Tibial nerve (tissue), 4 donors: ENCODE data around the gene WFIKKN1.

Experiments
- CTCF ChIP-seq, 5 experiments: fragments of 200-600 bp in 3 of 5; fragments of 450-650 bp in 2 of 5; sonication (generic) in 3 of 5; IDR thresholded peaks; one replicate each; pipeline ENCODE4 v1.5.1; 2016 to 2019; ENCODE audit warnings: antibody characterized with exemption in 5 of 5, mild to moderate bottlenecking in 3 of 5, moderate library complexity in 2 of 5
- EP300 ChIP-seq, 2 donors: sonication (generic); formaldehyde crosslinking; IDR thresholded peaks; one replicate each; pipeline ENCODE4 v1.6.1; 2017; ENCODE audit warnings: antibody characterized with exemption in 2 of 2, mild to moderate bottlenecking in 1 of 2
- POLR2A ChIP-seq, 2 donors: fragments of 450-650 bp; IDR thresholded peaks; one replicate each; pipeline ENCODE4 v1.6.1; 2017; ENCODE audit warnings: antibody characterized with exemption in 2 of 2, mild to moderate bottlenecking in 2 of 2, moderate library complexity in 2 of 2

DNA sequence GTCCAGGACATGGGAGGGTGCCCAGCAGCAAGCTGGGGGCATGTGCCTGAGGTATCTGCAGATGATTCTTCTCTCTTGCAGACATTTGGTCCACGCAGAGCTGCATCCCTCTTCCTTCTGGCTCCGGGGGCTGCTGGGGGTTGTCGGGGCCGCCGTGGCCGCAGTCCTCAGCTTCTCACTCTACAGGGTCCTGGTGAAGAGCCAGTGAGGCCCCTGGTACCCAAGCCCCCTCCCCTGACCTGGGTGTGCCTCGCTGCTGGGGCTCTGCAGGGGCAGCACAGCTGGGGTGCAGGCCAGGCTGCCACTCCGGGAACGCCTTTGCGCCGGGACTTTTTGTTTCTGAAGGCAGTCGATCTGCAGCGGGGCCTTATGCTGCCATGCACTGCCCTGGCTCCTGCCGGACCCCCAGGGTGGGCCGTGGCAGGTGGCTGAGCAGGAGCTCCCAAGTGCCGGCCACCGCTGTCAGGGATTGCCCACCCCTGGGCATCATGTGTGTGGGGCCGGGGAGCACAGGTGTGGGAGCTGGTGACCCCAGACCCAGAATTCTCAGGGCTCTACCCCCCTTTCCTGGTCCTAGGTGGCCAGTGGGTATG, 42.7 kb downstream of the WFIKKN1 start:
- TF ChIP-seq EP300 (IDR thresholded peaks at IDR 0.05) (no peak), CTCF (IDR thresholded peaks at IDR 0.05) (no peak), POLR2A (IDR thresholded peaks at IDR 0.05) (no peak)
